Parathyroid adenoma (tissue), 2 donors: ENCODE results near the gene FAM3D.

Experiments used
- H2AFZ ChIP-seq: fragments of 300-600 bp; sonication (generic); one replicate; pipeline ENCODE4 v1.7.0; 2017; ENCODE audit warnings: antibody characterized with exemption, mild to moderate bottlenecking
- H3K27ac ChIP-seq: fragments of 300-600 bp; sonication (generic); one replicate; pipeline ENCODE4 v1.7.0; 2017
- H3K27me3 ChIP-seq: fragments of 300-600 bp; sonication (generic); one replicate; pipeline ENCODE4 v1.7.0; 2017; ENCODE audit warnings: low read length; ENCODE audit not compliant: control insufficient read depth, insufficient read depth
- H3K36me3 ChIP-seq: fragments of 300-600 bp; sonication (generic); one replicate; pipeline ENCODE4 v1.7.0; 2017; ENCODE audit warnings: low read length; ENCODE audit not compliant: control insufficient read depth, insufficient read depth
- H3K4me1 ChIP-seq: fragments of 300-600 bp; sonication (generic); one replicate; pipeline ENCODE4 v1.7.0; 2017; ENCODE audit warnings: control low read depth
- H3K4me2 ChIP-seq: fragments of 300-600 bp; sonication (generic); one replicate; pipeline ENCODE4 v1.7.0; 2017; ENCODE audit warnings: low read length
- H3K4me3 ChIP-seq: fragments of 300-600 bp; sonication (generic); one replicate; pipeline ENCODE4 v1.7.0; 2017; ENCODE audit warnings: low read depth, low read length
- H3K79me2 ChIP-seq: fragments of 300-600 bp; sonication (generic); one replicate; pipeline ENCODE4 v1.7.0; 2017; ENCODE audit warnings: control low read depth
- H3K9ac ChIP-seq: fragments of 300-600 bp; sonication (generic); one replicate; pipeline ENCODE4 v1.7.0; 2017; ENCODE audit warnings: mild to moderate bottlenecking
- H3K9me3 ChIP-seq: fragments of 300-600 bp; sonication (generic); one replicate; pipeline ENCODE4 v1.7.0; 2017; ENCODE audit warnings: low read length; ENCODE audit not compliant: control insufficient read depth
- CTCF ChIP-seq: fragments of 300-600 bp; sonication (generic); IDR thresholded peaks from one replicate; pipeline ENCODE4 v1.7.0; 2017; ENCODE audit warnings: antibody characterized with exemption, mild to moderate bottlenecking
- donor health status: primary hyperparathyroidism.

The FAM3D gene

GRCh38 chr3:58670506-58671135 is 4.0 kb upstream of the FAM3D start:
- no peaks in the 10 kb centered on the region for H3K4me1 ChIP-seq
- no peak for TF ChIP-seq CTCF
- H3K79me2 ChIP-seq = no peaks in the 10 kb centered on the region
- H3K36me3 ChIP-seq = no peaks in the 10 kb centered on the region
- H3K4me3 ChIP-seq = no peak overlapping the region
- H3K9ac ChIP-seq = no peak overlapping the region
- H2AFZ ChIP-seq = no peak overlapping the region
- no peak overlapping the region for H3K27ac ChIP-seq
- H3K4me2 ChIP-seq = no peak overlapping the region
- H3K27me3 ChIP-seq = no peaks in the 10 kb centered on the region
- H3K9me3 ChIP-seq = no peaks in the 10 kb centered on the region

- no peak overlapping the region for H3K27ac ChIP-seq
- H3K4me1 ChIP-seq = no peaks in the 10 kb centered on the region
- H3K4me2 ChIP-seq = no peak overlapping the region
- no peak for TF ChIP-seq CTCF
- no peaks in the 10 kb centered on the region for H3K79me2 ChIP-seq
- H3K4me3 ChIP-seq = no peak overlapping the region
- no peak overlapping the region for H2AFZ ChIP-seq
- no peak overlapping the region for H3K9ac ChIP-seq
- no peaks in the 10 kb centered on the region for H3K27me3 ChIP-seq
- H3K36me3 ChIP-seq = no peaks in the 10 kb centered on the region
- H3K9me3 ChIP-seq = no peaks in the 10 kb centered on the region
Observed at GRCh38 chr3:58668247-58668646, 1.7 kb upstream of the FAM3D start.

GRCh38 chr3:58667704-58668103 is 1.1 kb upstream of the FAM3D start:
- no peaks in the 10 kb centered on the region for H3K79me2 ChIP-seq
- peak overlapping the region; percentile 20 for H3K27ac ChIP-seq
- no peaks in the 10 kb centered on the region for H3K36me3 ChIP-seq
- TF ChIP-seq CTCF = no peak
- H2AFZ ChIP-seq = no peak overlapping the region
- H3K9me3 ChIP-seq = no peaks in the 10 kb centered on the region
- H3K4me3 ChIP-seq = no peak overlapping the region
- no peaks in the 10 kb centered on the region for H3K4me1 ChIP-seq
- no peaks in the 10 kb centered on the region for H3K27me3 ChIP-seq
- no peak overlapping the region for H3K4me2 ChIP-seq
- no peak overlapping the region for H3K9ac ChIP-seq

- Histone ChIP-seq H3K9ac (no peak overlapping the region), H3K27me3 (no peaks in the 10 kb centered on the region), H3K4me1 (no peaks in the 10 kb centered on the region), H3K4me2 (no peak overlapping the region), H3K36me3 (no peaks in the 10 kb centered on the region), H3K4me3 (no peak overlapping the region), H3K9me3 (no peaks in the 10 kb centered on the region), H3K79me2 (no peaks in the 10 kb centered on the region), H3K27ac (peak overlapping the region; percentile 34), H2AFZ (no peak overlapping the region)
- TF ChIP-seq CTCF = no peak
Observed at GRCh38 chr3:58667229-58667628, 655 bp upstream of the FAM3D start.

- no peak overlapping the region for H2AFZ ChIP-seq
- no peaks in the 10 kb centered on the region for H3K9me3 ChIP-seq
- no peaks in the 10 kb centered on the region for H3K36me3 ChIP-seq
- TF ChIP-seq CTCF = no peak
- H3K9ac ChIP-seq = no peak overlapping the region
- H3K4me3 ChIP-seq = no peak overlapping the region
- no peaks in the 10 kb centered on the region for H3K79me2 ChIP-seq
- H3K4me2 ChIP-seq = no peak overlapping the region
- H3K27me3 ChIP-seq = no peaks in the 10 kb centered on the region
- no peak overlapping the region for H3K27ac ChIP-seq
- peaks cover 5% of the 10 kb centered on the region for H3K4me1 ChIP-seq
Observed at GRCh38 chr3:58665405-58665804, 1.2 kb downstream of the FAM3D start.
